ENCODE measurements around the gene SPRR2F. TPM values are rescaled to one million over a fixed set of nuclear protein-coding genes. Genes with fewer than 3 reads are reported as not detected.

Gene SPRR2F
- total and polyA plus RNA-seq, 10 of the 15 experiments (the other 5 are each of a cell fraction or from before 2014, with no cell fraction given): 0.18 to 0.27 TPM; not detected in 8

GRCh38 chr1:153099461-153100045 is 13.8 kb downstream of the SPRR2F start:
- Histone ChIP-seq H4K20me1 (ENCODE audit: control insufficient read depth, insufficient read depth) (no peaks in the 10 kb centered on the region), H3K27me3 (replicated peaks in 1 of 2; ENCODE audit: control insufficient read depth in 2 of 2, insufficient read depth in 2 of 2, low read length in 1 of 2) (no peaks in the 10 kb centered on the region), H3K4me3 (no peak overlapping the region), H3K27ac (ENCODE audit: control insufficient read depth, insufficient read depth) (no peak overlapping the region), H3K79me2 (ENCODE audit: control insufficient read depth, insufficient read depth, low read length) (no peaks in the 10 kb centered on the region), H3K9ac (ENCODE audit: control insufficient read depth, insufficient read depth, low read length) (no peak overlapping the region), H3K4me1 (ENCODE audit: control insufficient read depth, insufficient read depth, low read length) (no peaks in the 10 kb centered on the region), H3K9me3 (replicated peaks; ENCODE audit: control insufficient read depth, insufficient read depth, low read length) (no peaks in the 10 kb centered on the region), H3K36me3 (ENCODE audit: control insufficient read depth in 2 of 2, insufficient read depth in 2 of 2, low read length in 1 of 2) (no peaks in the 10 kb centered on the region), H3K4me2 (ENCODE audit: control insufficient read depth, insufficient read depth) (no peak overlapping the region), H2AFZ (ENCODE audit: control insufficient read depth, low read depth, low read length) (no peak overlapping the region)
- ChIA-PET SMC1A (ENCODE audit: uncharacterized antibody, unreplicated experiment) (no interaction called here), CTCF (no interaction called here), POLR2A (no interaction called here), RAD21 (ENCODE audit: unreplicated experiment) (no interaction called here)
- no peak for FAIRE-seq
- DNase-seq (ENCODE audit: low read depth, low spot score): no peak
- in situ Hi-C loops (cut with MboI) (no loop called here), intact Hi-C loops (cut with micrococcal nuclease; ENCODE audit: unreplicated experiment) (no loop called here)
- BruUV-seq (replicated peaks): no TSS peak
- 52% methylated on average over 9 of the region's 9 CpGs for WGBS (ENCODE audit: insufficient coverage, insufficient replicate concordance, low lambda C conversion rate, missing lambda C conversion rate)
- no peak for ATAC-seq
- TF ChIP-seq, protein P1, sequence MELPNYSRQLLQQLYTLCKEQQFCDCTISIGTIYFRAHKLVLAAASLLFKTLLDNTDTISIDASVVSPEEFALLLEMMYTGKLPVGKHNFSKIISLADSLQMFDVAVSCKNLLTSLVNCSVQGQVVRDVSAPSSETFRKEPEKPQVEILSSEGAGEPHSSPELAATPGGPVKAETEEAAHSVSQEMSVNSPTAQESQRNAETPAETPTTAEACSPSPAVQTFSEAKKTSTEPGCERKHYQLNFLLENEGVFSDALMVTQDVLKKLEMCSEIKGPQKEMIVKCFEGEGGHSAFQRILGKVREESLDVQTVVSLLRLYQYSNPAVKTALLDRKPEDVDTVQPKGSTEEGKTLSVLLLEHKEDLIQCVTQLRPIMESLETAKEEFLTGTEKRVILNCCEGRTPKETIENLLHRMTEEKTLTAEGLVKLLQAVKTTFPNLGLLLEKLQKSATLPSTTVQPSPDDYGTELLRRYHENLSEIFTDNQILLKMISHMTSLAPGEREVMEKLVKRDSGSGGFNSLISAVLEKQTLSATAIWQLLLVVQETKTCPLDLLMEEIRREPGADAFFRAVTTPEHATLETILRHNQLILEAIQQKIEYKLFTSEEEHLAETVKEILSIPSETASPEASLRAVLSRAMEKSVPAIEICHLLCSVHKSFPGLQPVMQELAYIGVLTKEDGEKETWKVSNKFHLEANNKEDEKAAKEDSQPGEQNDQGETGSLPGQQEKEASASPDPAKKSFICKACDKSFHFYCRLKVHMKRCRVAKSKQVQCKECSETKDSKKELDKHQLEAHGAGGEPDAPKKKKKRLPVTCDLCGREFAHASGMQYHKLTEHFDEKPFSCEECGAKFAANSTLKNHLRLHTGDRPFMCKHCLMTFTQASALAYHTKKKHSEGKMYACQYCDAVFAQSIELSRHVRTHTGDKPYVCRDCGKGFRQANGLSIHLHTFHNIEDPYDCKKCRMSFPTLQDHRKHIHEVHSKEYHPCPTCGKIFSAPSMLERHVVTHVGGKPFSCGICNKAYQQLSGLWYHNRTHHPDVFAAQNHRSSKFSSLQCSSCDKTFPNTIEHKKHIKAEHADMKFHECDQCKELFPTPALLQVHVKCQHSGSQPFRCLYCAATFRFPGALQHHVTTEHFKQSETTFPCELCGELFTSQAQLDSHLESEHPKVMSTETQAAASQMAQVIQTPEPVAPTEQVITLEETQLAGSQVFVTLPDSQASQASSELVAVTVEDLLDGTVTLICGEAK (IDR thresholded peaks at IDR 0.05; ENCODE audit: borderline replicate concordance): no peak
- TF ChIP-seq TCF3 (IDR thresholded peaks at IDR 0.05; ENCODE audit: borderline replicate concordance, insufficient read depth, low read depth, low read length) (no peak), SMAD1 (IDR thresholded peaks at IDR 0.05; ENCODE audit: low read depth, partially characterized antibody) (no peak), CHD2 (IDR thresholded peaks at IDR 0.05; ENCODE audit: borderline replicate concordance, low read depth, low read length) (no peak), ZSCAN29 (IDR thresholded peaks at IDR 0.05) (no peak), KAT2A (conservative IDR thresholded peaks at IDR 0.05; ENCODE audit: control insufficient read depth, low read depth, low read length) (no peak), HDGF (IDR thresholded peaks at IDR 0.05) (no peak), ZNF592 (IDR thresholded peaks at IDR 0.05) (no peak), BCL11A (IDR thresholded peaks at IDR 0.05; ENCODE audit: low read depth, low read length) (no peak)
- TF ChIP-seq, protein P2, sequence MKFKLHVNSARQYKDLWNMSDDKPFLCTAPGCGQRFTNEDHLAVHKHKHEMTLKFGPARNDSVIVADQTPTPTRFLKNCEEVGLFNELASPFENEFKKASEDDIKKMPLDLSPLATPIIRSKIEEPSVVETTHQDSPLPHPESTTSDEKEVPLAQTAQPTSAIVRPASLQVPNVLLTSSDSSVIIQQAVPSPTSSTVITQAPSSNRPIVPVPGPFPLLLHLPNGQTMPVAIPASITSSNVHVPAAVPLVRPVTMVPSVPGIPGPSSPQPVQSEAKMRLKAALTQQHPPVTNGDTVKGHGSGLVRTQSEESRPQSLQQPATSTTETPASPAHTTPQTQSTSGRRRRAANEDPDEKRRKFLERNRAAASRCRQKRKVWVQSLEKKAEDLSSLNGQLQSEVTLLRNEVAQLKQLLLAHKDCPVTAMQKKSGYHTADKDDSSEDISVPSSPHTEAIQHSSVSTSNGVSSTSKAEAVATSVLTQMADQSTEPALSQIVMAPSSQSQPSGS (IDR thresholded peaks at IDR 0.05; ENCODE audit: low read length): no peak

Measured in GM12878 (cell line).